ENCODE measurements around the gene RBM38. TPM values are rescaled to one million over a fixed set of nuclear protein-coding genes. Genes with fewer than 3 reads are reported as not detected.

RBM38 gene
- total and polyA plus RNA-seq, 2 donors from 2014 or later, result 16.8 to 18.0 TPM

- DNase-seq (no peak), FAIRE-seq (no peak)
- peaks cover 0 to 11% (median 2%) of the 10 kb centered on the region in 3 donors for H3K36me3 ChIP-seq (ENCODE audit: control insufficient read depth in 2 of 3, insufficient read depth in 3 of 3, low read length in 3 of 3)
- H3K27me3 ChIP-seq (ENCODE audit: control insufficient read depth, insufficient read depth, low read length), result no peaks in the 10 kb centered on the region
- TF ChIP-seq, protein P1, sequence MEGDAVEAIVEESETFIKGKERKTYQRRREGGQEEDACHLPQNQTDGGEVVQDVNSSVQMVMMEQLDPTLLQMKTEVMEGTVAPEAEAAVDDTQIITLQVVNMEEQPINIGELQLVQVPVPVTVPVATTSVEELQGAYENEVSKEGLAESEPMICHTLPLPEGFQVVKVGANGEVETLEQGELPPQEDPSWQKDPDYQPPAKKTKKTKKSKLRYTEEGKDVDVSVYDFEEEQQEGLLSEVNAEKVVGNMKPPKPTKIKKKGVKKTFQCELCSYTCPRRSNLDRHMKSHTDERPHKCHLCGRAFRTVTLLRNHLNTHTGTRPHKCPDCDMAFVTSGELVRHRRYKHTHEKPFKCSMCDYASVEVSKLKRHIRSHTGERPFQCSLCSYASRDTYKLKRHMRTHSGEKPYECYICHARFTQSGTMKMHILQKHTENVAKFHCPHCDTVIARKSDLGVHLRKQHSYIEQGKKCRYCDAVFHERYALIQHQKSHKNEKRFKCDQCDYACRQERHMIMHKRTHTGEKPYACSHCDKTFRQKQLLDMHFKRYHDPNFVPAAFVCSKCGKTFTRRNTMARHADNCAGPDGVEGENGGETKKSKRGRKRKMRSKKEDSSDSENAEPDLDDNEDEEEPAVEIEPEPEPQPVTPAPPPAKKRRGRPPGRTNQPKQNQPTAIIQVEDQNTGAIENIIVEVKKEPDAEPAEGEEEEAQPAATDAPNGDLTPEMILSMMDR (IDR thresholded peaks at IDR 0.05; ENCODE audit: borderline replicate concordance, extremely low read depth, insufficient read depth), result no peak
- intact Hi-C loops (cut with DNase I), result no loop called here
- H3K9me3 ChIP-seq (ENCODE audit: control insufficient read depth in 2 of 3, insufficient read depth in 1 of 3, low read length in 3 of 3), result no peaks in the 10 kb centered on the region
- H3K9ac ChIP-seq (ENCODE audit: low read length in 3 of 3), result no peak overlapping the region
- no peaks in the 10 kb centered on the region for H3K4me1 ChIP-seq (ENCODE audit: control insufficient read depth in 2 of 3, insufficient read depth in 2 of 3, low read depth in 1 of 3, low read length in 3 of 3)
- no peak overlapping the region for H3K4me3 ChIP-seq (ENCODE audit: low read length in 3 of 3)
- no peak overlapping the region for H3K27ac ChIP-seq (ENCODE audit: low read depth in 2 of 2, low read length in 2 of 2)
Observed at GRCh38 chr20:57410924-57411323, 19.7 kb downstream of the RBM38 start.

DNA sequence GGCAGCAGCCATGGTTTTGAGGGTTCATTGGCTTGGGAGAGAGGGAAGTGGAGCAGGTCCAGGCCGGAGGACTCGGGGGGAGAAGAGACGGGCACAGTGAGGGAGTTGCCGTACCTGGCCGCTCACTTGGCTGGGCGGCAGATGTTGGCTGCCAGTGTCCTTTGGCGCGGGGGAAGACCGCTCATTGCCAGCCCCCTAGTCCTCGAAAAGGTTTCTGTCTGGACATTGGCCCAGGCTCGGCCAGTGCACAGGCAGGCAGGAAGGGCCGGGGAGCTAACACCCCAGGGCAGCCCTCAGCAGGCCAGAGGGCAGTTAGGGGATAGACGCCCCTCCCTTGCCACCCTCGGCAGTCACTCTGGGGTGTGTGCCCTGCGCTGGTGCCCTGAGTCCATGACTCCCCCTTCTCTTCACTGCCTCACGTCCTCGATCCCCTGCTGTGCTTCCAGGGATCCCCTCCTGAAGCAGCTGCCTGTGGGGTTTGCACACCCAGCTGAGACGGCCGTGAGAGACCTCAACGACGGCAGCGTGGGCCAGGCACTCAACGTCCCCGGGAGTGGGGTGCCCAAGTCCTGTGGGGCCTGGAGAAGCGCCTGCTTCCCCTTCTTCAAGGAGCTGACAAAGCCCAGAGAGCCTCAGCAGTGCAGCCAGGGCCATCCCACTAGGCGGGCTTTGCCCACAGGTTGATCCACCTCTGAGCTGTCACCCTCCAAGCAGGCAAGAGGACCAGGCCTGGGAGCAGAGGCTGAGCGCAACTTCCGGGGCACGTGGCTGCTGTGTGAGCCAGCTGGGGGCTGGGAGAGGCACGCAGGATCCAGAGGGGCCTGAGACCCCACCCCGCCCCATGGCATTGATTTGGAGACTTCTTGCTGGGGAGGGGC lies 20.4 kb downstream of the RBM38 start:
- Histone ChIP-seq H3K27ac (ENCODE audit: low read depth in 2 of 2, low read length in 2 of 2) (no peak overlapping the region), H3K4me3 (ENCODE audit: low read length in 3 of 3) (no peak overlapping the region), H3K9me3 (ENCODE audit: control insufficient read depth in 2 of 3, insufficient read depth in 1 of 3, low read length in 3 of 3) (no peaks in the 10 kb centered on the region), H3K27me3 (ENCODE audit: control insufficient read depth, insufficient read depth, low read length) (no peaks in the 10 kb centered on the region), H3K9ac (ENCODE audit: low read length in 3 of 3) (no peak overlapping the region), H3K4me1 (ENCODE audit: control insufficient read depth in 2 of 3, insufficient read depth in 2 of 3, low read depth in 1 of 3, low read length in 3 of 3) (no peaks in the 10 kb centered on the region), H3K36me3 (ENCODE audit: control insufficient read depth in 2 of 3, insufficient read depth in 3 of 3, low read length in 3 of 3) (peaks cover 0 to 11% (median 2%) of the 10 kb centered on the region in 3 donors)
- TF ChIP-seq, protein P1 (IDR thresholded peaks at IDR 0.05; ENCODE audit: borderline replicate concordance, extremely low read depth, insufficient read depth), result no peak
- intact Hi-C loops (cut with DNase I), result no loop called here
- FAIRE-seq, result no peak
- DNase-seq, result no peak

GRCh38 chr20:57412347-57413029 lies 21.3 kb downstream of the RBM38 start:
- Histone ChIP-seq H3K4me3 (ENCODE audit: low read length in 3 of 3) (no peak overlapping the region), H3K4me1 (ENCODE audit: control insufficient read depth in 2 of 3, insufficient read depth in 2 of 3, low read depth in 1 of 3, low read length in 3 of 3) (no peaks in the 10 kb centered on the region), H3K27ac (ENCODE audit: low read depth in 2 of 2, low read length in 2 of 2) (no peak overlapping the region), H3K9me3 (ENCODE audit: control insufficient read depth in 2 of 3, insufficient read depth in 1 of 3, low read length in 3 of 3) (no peaks in the 10 kb centered on the region), H3K36me3 (ENCODE audit: control insufficient read depth in 2 of 3, insufficient read depth in 3 of 3, low read length in 3 of 3) (peaks cover 0 to 11% (median 2%) of the 10 kb centered on the region in 3 donors), H3K9ac (ENCODE audit: low read length in 3 of 3) (no peak overlapping the region), H3K27me3 (ENCODE audit: control insufficient read depth, insufficient read depth, low read length) (no peaks in the 10 kb centered on the region)
- DNase-seq (no peak), FAIRE-seq (no peak)
- TF ChIP-seq, protein P1 (IDR thresholded peaks at IDR 0.05; ENCODE audit: borderline replicate concordance, extremely low read depth, insufficient read depth), result no peak
- intact Hi-C loops (cut with DNase I), result no loop called here

Measured in kidney (tissue), 14 donors.